ENCODE measurements around the gene DNAJC15.

GRCh38 chr13:43102304-43102703 is 78.9 kb downstream of the DNAJC15 start:
- TF ChIP-seq POLR2A (IDR thresholded peaks at IDR 0.05) (no peak), CTCF (IDR thresholded peaks at IDR 0.05) (no peak)

Measured in lower leg skin (tissue), 3 donors.